GM23338 (cell line): ENCODE measurements around the gene EIF5A. TPM values are rescaled to one million over a fixed set of nuclear protein-coding genes. Genes with fewer than 3 reads are reported as not detected.

Experiments used
- ATAC-seq: fragments of 200-7000 bp; cut with Tn5 transposase; 3 replicates; pipeline ENCODE4 v1.9.1; 2020
- DNase-seq: peaks from one replicate; pipeline ENCODE4 v3.0.0-alpha.2; 2015; ENCODE audit warnings: low spot score
- H2AFZ ChIP-seq: fragments of 200-600 bp; sonication (generic); 2 replicates; pipeline ENCODE4 v1.8.0; 2016; ENCODE audit warnings: antibody characterized with exemption, mild to moderate bottlenecking, moderate library complexity
- H3F3A ChIP-seq: fragments of 200-600 bp; sonication (generic); replicated peaks from 2 replicates; pipeline ENCODE4 v1.8.0; 2017; ENCODE audit warnings: antibody characterized with exemption, mixed run types, low read depth
- H3K27ac ChIP-seq: fragments of 200-600 bp; sonication (generic); 2 replicates; pipeline ENCODE4 v1.6.1; 2016; ENCODE audit warnings: low read depth
- H3K27me3 ChIP-seq: fragments of 200-600 bp; sonication (generic); 2 replicates; pipeline ENCODE4 v1.8.0; 2016; ENCODE audit warnings: mild to moderate bottlenecking, mixed run types, moderate library complexity; ENCODE audit not compliant: insufficient read depth
- H3K36me3 ChIP-seq: fragments of 200-600 bp; sonication (generic); 2 replicates; pipeline ENCODE4 v1.8.0; 2016; ENCODE audit warnings: mild to moderate bottlenecking; ENCODE audit not compliant: insufficient read depth
- H3K4me1 ChIP-seq: fragments of 200-600 bp; sonication (generic); 2 replicates; pipeline ENCODE4 v1.8.0; 2016; ENCODE audit warnings: mild to moderate bottlenecking, moderate library complexity; ENCODE audit not compliant: insufficient read depth
- H3K4me2 ChIP-seq: fragments of 200-600 bp; sonication (generic); 2 replicates; pipeline ENCODE4 v1.7.1; 2017; ENCODE audit warnings: mixed run types
- H3K4me3 ChIP-seq: fragments of 200-600 bp; sonication (generic); 2 replicates; pipeline ENCODE4 v1.6.1; 2016; ENCODE audit warnings: mixed run types
- H3K79me2 ChIP-seq: fragments of 200-600 bp; sonication (generic); replicated peaks from 2 replicates; pipeline ENCODE4 v1.8.0; 2017; ENCODE audit warnings: mild to moderate bottlenecking; ENCODE audit not compliant: insufficient read depth
- H3K9me2 ChIP-seq: fragments of 200-600 bp; sonication (generic); 2 replicates; pipeline ENCODE4 v1.8.0; 2017; ENCODE audit not compliant: insufficient read depth
- H4K20me1 ChIP-seq: fragments of 200-600 bp; sonication (generic); replicated peaks from 2 replicates; pipeline ENCODE4 v1.8.0; 2017; ENCODE audit warnings: mild to moderate bottlenecking; ENCODE audit not compliant: insufficient read depth
- H3K27ac Mint-ChIP-seq: 2 replicates; pipeline ENCODE4 v1.8.0; 2020; ENCODE audit warnings: inconsistent platforms, mild to moderate bottlenecking, moderate library complexity, mixed read lengths
- H3K27me3 Mint-ChIP-seq: 3 replicates; pipeline ENCODE4 v1.8.0; 2022; ENCODE audit warnings: low read depth, mild to moderate bottlenecking, moderate library complexity, mixed read lengths, inconsistent platforms; ENCODE audit not compliant: insufficient read depth, poor library complexity
- H3K36me3 Mint-ChIP-seq: 3 replicates; pipeline ENCODE4 v1.8.0; 2021; ENCODE audit warnings: low read depth, mild to moderate bottlenecking, inconsistent platforms, moderate library complexity, mixed read lengths
- H3K4me1 Mint-ChIP-seq: 3 replicates; pipeline ENCODE4 v1.8.0; 2020; ENCODE audit warnings: mild to moderate bottlenecking, inconsistent platforms, mixed read lengths
- H3K4me3 Mint-ChIP-seq: 3 replicates; pipeline ENCODE4 v1.8.0; 2021; ENCODE audit warnings: moderate library complexity, mild to moderate bottlenecking, inconsistent platforms, mixed read lengths
- H3K9me3 Mint-ChIP-seq: 3 replicates; pipeline ENCODE4 v1.8.0; 2020; ENCODE audit warnings: moderate library complexity, mild to moderate bottlenecking, inconsistent platforms, mixed read lengths
- NANOG ChIP-seq: IDR thresholded peaks from 2 replicates; pipeline ENCODE4 v1.6.1; 2016; ENCODE audit warnings: antibody characterized with exemption, borderline replicate concordance
- POLR2AphosphoS5 ChIP-seq: IDR thresholded peaks from 2 replicates; pipeline ENCODE4 v1.6.1; 2016; ENCODE audit warnings: antibody characterized with exemption, low read depth
- STAT1 ChIP-seq: IDR thresholded peaks from one replicate; pipeline ENCODE4 v1.6.1; 2016; ENCODE audit warnings: antibody characterized with exemption; ENCODE audit not compliant: unreplicated experiment
- polyA plus RNA-seq: library from polyadenylated mRNA; unstranded; fragments of >200 nt; fragmentation: Nextera tagmentation; extraction: Ambion mirVana; gene quantifications from 2 replicates; pipeline ENCODE4 v1.2.1, GENCODE V29; 2016
- total RNA-seq: library from RNA; depleted of rRNA; stranded (reverse); fragments of >200 nt; shearing (Covaris generic); gene quantifications from 2 replicates; pipeline ENCODE4 v1.2.3, GENCODE V29; 2014
- TF ChIP-seq, protein P1 (sequence below): IDR thresholded peaks from 2 replicates; pipeline ENCODE4 v1.6.1; 2016; ENCODE audit warnings: antibody characterized with exemption
- TF ChIP-seq, protein P2 (sequence below), 2 experiments: fragments of 200-600 bp in 1 of 2; sonication (generic) in 1 of 2; conservative IDR thresholded peaks; 2 replicates each; pipeline versions ENCODE4 v1.5.1 to v1.6.1; 2016 to 2017; ENCODE audit warnings: antibody characterized with exemption in 2 of 2, low read depth in 2 of 2, mild to moderate bottlenecking in 2 of 2, moderate library complexity in 1 of 2

EIF5A gene
- total and polyA plus RNA-seq, 2 experiments from 2014 or later: 833 to 1,562 TPM

DNA sequence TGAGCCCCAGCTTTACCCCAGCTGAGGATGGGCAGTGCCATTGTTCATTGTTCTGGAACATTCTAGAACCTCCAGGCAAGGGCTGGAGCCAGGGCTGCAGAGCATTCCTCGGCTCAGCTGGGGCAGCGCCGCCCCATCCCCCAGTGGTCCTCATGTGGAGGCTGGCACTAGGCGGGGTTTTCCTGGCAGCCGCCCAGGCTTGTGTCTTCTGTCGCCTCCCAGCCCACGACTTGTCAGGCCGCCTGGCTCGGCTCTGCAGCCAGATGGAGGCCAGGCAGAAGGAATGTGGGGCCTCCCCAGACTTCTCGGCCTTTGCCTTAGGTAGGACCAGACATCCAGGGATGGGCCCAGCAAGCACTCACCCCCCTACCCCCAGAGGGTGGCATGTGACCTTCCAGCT lies 47.6 kb downstream of the EIF5A start, which contains the start of gene TMEM95:
Gene TMEM95 (plus strand): TSS at position 104 of the 400 bp plus-strand sequence. CDS start 49 bp downstream, at position 153.
- H2AFZ ChIP-seq: no peak within 1 kb of the TSS
- no peak within 1 kb of the TSS for H3K4me3 ChIP-seq

DNA sequence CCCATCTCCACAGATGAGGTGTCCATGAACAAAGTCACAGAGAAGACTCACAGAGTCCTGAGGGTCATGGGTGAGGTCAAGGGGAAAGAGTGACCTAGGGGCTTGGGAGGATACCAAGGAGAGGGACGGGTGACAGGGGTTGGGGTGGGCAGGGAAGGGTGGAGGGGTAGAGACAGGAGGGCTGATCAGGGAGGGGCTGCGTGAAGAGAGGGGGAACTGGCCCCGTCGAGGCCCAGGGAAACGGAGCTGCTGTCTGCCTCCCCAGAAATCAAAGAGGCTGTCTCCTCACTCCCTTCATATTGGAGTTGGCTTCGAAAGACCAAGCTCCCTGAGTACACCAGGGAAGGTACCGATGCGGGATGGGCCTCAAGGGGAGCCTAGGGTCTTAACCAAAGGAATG lies 48.1 kb downstream of the EIF5A start:
- Histone ChIP-seq H2AFZ (no peak overlapping the region), H3F3A (peaks cover 9% of the 10 kb centered on the region), H3K4me1 (peaks cover 18% of the 10 kb centered on the region), H3K4me3 (no peak overlapping the region), H3K27ac (no peak overlapping the region), H4K20me1 (no peaks in the 10 kb centered on the region; the same call in 1 of the 2 replicates), H3K27me3 (no peaks in the 10 kb centered on the region), H3K79me2 (no peaks in the 10 kb centered on the region), H3K4me2 (no peak overlapping the region), H3K9me2 (no peaks in the 10 kb centered on the region), H3K36me3 (no peaks in the 10 kb centered on the region)
- Mint-ChIP-seq H3K4me3 (no peak overlapping the region), H3K27ac (no peak overlapping the region), H3K4me1 (peaks cover 18% of the 10 kb centered on the region), H3K36me3 (peaks cover 4% of the 10 kb centered on the region; the same call in 1 of the 3 replicates), H3K27me3 (peaks cover 32% of the 10 kb centered on the region), H3K9me3 (no peaks in the 10 kb centered on the region)
- DNase-seq (no peak), ATAC-seq (no peak)
- TF ChIP-seq NANOG: no peak

More for the DNA sequence above, 47.6 kb downstream of the EIF5A start, which contains the start of gene TMEM95:
- DNase-seq (no peak), ATAC-seq (no peak)
- H3K27me3 Mint-ChIP-seq: peaks cover 36% of the 10 kb centered on the region
- Histone ChIP-seq H3K4me2 (no peak within 1 kb of the TSS), H4K20me1 (no peaks in the 10 kb centered on the region; the same call in 1 of the 2 replicates), H3F3A (peaks cover 9% of the 10 kb centered on the region), H3K36me3 (no peaks in the 10 kb centered on the region), H3K27me3 (no peaks in the 10 kb centered on the region), H3K27ac (no peak within 1 kb of the TSS), H3K9me2 (no peaks in the 10 kb centered on the region), H3K4me1 (peaks cover 18% of the 10 kb centered on the region), H3K79me2 (no peaks in the 10 kb centered on the region)
- peaks cover 21% of the 10 kb centered on the region for H3K4me1 Mint-ChIP-seq
- no peak within 1 kb of the TSS; the same call in 2 of the 3 replicates for H3K4me3 Mint-ChIP-seq
- TF ChIP-seq STAT1: no peak
- TF ChIP-seq, protein P1, sequence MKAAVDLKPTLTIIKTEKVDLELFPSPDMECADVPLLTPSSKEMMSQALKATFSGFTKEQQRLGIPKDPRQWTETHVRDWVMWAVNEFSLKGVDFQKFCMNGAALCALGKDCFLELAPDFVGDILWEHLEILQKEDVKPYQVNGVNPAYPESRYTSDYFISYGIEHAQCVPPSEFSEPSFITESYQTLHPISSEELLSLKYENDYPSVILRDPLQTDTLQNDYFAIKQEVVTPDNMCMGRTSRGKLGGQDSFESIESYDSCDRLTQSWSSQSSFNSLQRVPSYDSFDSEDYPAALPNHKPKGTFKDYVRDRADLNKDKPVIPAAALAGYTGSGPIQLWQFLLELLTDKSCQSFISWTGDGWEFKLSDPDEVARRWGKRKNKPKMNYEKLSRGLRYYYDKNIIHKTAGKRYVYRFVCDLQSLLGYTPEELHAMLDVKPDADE: no peak
- peaks cover 4% of the 10 kb centered on the region; the same call in 1 of the 3 replicates for H3K36me3 Mint-ChIP-seq
- H3K27ac Mint-ChIP-seq: no peak within 1 kb of the TSS
- H3K9me3 Mint-ChIP-seq: no peaks in the 10 kb centered on the region

DNA sequence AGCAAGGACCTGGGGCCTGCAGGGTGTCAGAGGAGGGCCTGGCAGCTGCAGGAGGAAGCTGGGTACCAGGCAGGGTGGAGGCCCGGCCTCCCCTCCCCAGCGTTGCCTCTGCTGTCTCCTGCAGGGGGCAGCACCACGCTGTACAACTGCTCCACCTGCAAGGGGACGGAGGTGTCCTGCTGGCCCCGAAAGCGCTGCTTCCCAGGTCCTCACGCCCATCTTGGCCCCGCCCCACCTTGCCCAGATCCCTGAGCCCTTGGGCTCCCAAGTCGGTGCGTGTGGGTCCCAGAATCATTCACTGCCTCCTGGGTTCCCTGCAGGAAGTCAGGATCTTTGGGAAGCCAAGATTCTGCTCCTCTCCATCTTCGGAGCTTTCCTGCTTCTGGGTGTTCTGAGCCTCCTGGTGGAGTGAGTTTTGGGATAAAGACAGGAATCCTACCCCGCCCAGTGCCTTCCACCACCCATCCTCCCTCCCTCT lies 48.7 kb downstream of the EIF5A start:
- peaks cover 18% of the 10 kb centered on the region for H3K4me1 ChIP-seq
- DNase-seq (peak; percentile 97), ATAC-seq (peak; percentile 63)
- H3K9me2 ChIP-seq: no peaks in the 10 kb centered on the region
- H3K4me3 Mint-ChIP-seq: no peak overlapping the region; the same call in 2 of the 3 replicates
- peak overlapping the region; percentile 48; the same call in 1 of the 2 replicates for H3K4me3 ChIP-seq
- no peak overlapping the region for H3K27ac Mint-ChIP-seq
- peak overlapping the region; percentile 97 for H2AFZ ChIP-seq
- no peak overlapping the region for H3K27ac ChIP-seq
- H3K79me2 ChIP-seq: no peaks in the 10 kb centered on the region
- H3K4me2 ChIP-seq: peak overlapping the region; percentile 75
- no peaks in the 10 kb centered on the region for H3K9me3 Mint-ChIP-seq
- peaks cover 18% of the 10 kb centered on the region for H3K4me1 Mint-ChIP-seq
- no peaks in the 10 kb centered on the region for H3K36me3 ChIP-seq
- H3K36me3 Mint-ChIP-seq: peaks cover 4% of the 10 kb centered on the region; the same call in 1 of the 3 replicates
- H3K27me3 Mint-ChIP-seq: peaks cover 26% of the 10 kb centered on the region
- no peaks in the 10 kb centered on the region; the same call in 1 of the 2 replicates for H4K20me1 ChIP-seq
- no peaks in the 10 kb centered on the region for H3K27me3 ChIP-seq
- peaks cover 9% of the 10 kb centered on the region for H3F3A ChIP-seq
- TF ChIP-seq, protein P2, sequence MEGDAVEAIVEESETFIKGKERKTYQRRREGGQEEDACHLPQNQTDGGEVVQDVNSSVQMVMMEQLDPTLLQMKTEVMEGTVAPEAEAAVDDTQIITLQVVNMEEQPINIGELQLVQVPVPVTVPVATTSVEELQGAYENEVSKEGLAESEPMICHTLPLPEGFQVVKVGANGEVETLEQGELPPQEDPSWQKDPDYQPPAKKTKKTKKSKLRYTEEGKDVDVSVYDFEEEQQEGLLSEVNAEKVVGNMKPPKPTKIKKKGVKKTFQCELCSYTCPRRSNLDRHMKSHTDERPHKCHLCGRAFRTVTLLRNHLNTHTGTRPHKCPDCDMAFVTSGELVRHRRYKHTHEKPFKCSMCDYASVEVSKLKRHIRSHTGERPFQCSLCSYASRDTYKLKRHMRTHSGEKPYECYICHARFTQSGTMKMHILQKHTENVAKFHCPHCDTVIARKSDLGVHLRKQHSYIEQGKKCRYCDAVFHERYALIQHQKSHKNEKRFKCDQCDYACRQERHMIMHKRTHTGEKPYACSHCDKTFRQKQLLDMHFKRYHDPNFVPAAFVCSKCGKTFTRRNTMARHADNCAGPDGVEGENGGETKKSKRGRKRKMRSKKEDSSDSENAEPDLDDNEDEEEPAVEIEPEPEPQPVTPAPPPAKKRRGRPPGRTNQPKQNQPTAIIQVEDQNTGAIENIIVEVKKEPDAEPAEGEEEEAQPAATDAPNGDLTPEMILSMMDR (conservative IDR thresholded peaks at IDR 0.05; ENCODE audit: low read depth in 2 of 2): peak; percentile 84 to 98
- TF ChIP-seq, protein P1: peak; percentile 50; the same call in 1 of the 2 replicates
- TF ChIP-seq POLR2AphosphoS5: peak; percentile 28; the same call in 1 of the 2 replicates
